Measurements from ENCODE around the gene ACY1. TPM values are rescaled to one million over a fixed set of nuclear protein-coding genes. Genes with fewer than 3 reads are reported as not detected.

Gene ACY1
- total RNA-seq, 4 donors from 2014 or later = 20.2 to 42.7 (median 33.6) TPM

DNA sequence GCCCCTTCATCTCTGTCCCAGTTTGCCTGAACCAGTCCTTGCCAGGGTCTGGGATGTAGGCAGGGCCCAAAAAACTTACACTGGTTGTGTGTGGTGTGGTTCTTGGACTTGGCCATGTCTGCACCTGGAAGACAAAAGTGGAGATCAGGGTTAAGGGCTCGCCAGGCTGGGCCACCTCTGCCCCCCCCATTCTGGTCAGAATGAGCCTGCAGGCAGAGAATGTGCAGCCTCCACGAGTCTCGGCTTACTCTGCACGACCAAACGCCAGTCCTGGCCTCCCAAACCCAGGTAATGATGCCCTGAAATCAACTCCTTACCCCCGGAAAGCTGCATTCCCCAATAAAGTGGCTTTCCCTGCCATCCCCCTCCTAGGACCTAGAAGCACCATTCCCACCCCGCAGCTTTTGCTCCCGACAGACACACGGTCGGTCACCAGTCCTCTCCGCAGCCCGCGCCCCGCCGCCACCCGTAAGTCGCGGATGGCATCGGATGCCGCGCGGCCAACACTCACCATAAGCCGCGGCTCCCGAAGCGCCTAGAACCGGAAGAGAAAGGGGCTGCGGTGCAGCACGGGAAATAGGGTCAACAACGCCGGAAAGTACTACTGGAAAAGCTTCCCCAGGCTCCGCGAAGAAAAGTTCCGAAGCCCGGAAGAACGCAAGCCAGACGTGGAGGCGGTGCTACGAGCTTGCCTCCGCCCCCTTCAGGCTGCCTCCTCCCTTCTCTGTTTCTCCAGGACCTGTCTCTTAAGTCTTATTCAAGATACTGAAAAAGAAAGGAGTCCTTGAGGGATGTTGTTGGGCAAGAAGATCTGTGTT is 12.2 kb downstream of the ACY1 start, which contains the start of gene RPL29:
Gene RPL29, minus strand, starts transcription at position 550 of the 818 bp plus-strand sequence. Its CDS starts 434 bp downstream, at position 116.
- intact Hi-C loops (cut with DNase I) = no loop called here
- WGBS, 2 donors = 1% methylated on average over 18 of the region's 40 CpGs

DNA sequence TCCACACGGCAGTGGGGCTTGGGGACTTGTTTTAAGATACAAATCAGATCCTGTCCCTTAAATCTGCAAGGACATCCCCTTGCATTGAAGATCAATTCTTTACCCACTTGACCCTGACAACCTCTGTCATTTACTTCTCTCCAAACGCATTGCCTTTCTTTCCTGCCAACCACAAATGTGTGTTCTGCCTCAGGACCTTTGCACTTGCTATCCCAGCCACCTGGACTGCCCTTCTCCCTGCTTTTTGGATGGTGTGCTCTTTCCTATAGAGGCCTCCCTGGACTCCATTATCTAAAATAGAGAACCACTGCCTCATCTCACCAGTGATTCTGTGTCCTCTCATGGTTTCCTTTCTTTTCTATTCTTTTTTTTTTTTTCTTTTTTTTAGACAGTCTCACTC is 13.8 kb downstream of the ACY1 start:
- WGBS, 2 donors = 54 to 65% methylated on average over 2 of the region's 2 CpGs
- Histone ChIP-seq H3K9me3 (no peaks in the 10 kb centered on the region), H3K4me3 (no peak overlapping the region), H3K27me3 (peaks cover 0 to 7% (median 0%) of the 10 kb centered on the region in 4 donors), H3K4me1 (peaks cover 9 to 54% (median 30%) of the 10 kb centered on the region in 3 donors), H3K36me3 (peaks cover 11 to 28% (median 24%) of the 10 kb centered on the region in 3 donors), H3K27ac (no peak overlapping the region)
- intact Hi-C loops (cut with DNase I) = no loop called here
- no peak for DNase-seq
- no peak for TF ChIP-seq POLR2A (IDR thresholded peaks at IDR 0.05)
- TF ChIP-seq, protein P1, sequence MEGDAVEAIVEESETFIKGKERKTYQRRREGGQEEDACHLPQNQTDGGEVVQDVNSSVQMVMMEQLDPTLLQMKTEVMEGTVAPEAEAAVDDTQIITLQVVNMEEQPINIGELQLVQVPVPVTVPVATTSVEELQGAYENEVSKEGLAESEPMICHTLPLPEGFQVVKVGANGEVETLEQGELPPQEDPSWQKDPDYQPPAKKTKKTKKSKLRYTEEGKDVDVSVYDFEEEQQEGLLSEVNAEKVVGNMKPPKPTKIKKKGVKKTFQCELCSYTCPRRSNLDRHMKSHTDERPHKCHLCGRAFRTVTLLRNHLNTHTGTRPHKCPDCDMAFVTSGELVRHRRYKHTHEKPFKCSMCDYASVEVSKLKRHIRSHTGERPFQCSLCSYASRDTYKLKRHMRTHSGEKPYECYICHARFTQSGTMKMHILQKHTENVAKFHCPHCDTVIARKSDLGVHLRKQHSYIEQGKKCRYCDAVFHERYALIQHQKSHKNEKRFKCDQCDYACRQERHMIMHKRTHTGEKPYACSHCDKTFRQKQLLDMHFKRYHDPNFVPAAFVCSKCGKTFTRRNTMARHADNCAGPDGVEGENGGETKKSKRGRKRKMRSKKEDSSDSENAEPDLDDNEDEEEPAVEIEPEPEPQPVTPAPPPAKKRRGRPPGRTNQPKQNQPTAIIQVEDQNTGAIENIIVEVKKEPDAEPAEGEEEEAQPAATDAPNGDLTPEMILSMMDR (IDR thresholded peaks at IDR 0.05) = no peak

More for the DNA sequence above, 12.2 kb downstream of the ACY1 start, which contains the start of gene RPL29:
- Histone ChIP-seq H3K36me3 (peaks cover 15 to 40% (median 24%) of the 10 kb centered on the region in 3 donors), H3K27me3 (peaks cover 0 to 7% (median 0%) of the 10 kb centered on the region in 4 donors), H3K9me3 (no peaks in the 10 kb centered on the region), H3K4me3 (peak within 1 kb of the TSS; percentile 70 to 90 (median 82)), H3K4me1 (peaks cover 9 to 59% (median 25%) of the 10 kb centered on the region in 3 donors), H3K27ac (peak within 1 kb of the TSS; percentile 86 to 92 (median 90))
- peak; percentile 61 for DNase-seq
- TF ChIP-seq, protein P1 (IDR thresholded peaks at IDR 0.05) = peak in 4 of 6 experiments; percentile 22 to 78 (median 42)
- TF ChIP-seq POLR2A (IDR thresholded peaks at IDR 0.05) = peak in 2 of 4 donors; percentile 26 to 72

DNA sequence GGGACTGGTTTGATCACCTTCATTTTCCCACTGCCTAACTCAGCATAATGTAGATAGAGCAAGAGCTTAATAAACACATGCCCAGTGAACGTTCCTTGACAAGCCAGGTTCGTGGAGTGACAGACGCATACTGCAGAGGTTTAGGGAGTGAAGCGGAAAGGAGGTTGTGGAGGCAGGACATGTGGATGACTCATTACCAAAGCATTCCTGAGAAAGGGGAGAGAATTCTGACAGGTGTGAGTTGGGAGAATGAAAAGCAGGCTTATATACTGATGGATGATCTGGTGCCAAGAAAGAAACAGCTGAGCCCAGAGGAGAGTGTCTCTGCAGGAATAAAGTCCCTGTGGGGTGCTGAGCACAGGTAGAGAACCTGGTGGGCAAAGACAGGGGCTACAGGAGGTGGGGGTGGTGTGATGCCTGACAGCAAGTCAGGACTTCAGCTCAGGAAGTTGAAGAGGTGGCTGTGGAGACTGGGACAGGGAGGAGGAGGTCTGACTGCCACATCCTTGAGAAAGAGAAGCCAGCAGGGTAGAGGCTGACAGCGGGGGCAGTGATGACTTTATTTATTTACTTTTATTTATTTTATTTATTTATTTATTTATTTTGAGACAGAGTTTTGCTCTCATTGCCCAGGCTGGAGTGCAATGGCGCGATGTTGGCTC is 14.7 kb downstream of the ACY1 start:
- intact Hi-C loops (cut with DNase I) = no loop called here
- Histone ChIP-seq H3K36me3 (peaks cover 7 to 19% (median 16%) of the 10 kb centered on the region in 3 donors), H3K27ac (peak overlapping the region in 1 of 4 donors; percentile 11), H3K27me3 (peaks cover 0 to 7% (median 0%) of the 10 kb centered on the region in 4 donors), H3K4me3 (no peak overlapping the region), H3K4me1 (peaks cover 9 to 45% (median 25%) of the 10 kb centered on the region in 3 donors), H3K9me3 (no peaks in the 10 kb centered on the region)
- DNase-seq = no peak
- TF ChIP-seq POLR2A (IDR thresholded peaks at IDR 0.05) = no peak
- TF ChIP-seq, protein P1 (IDR thresholded peaks at IDR 0.05) = no peak
- 43 to 46% methylated on average over 7 of the region's 7 CpGs for WGBS, 2 donors

DNA sequence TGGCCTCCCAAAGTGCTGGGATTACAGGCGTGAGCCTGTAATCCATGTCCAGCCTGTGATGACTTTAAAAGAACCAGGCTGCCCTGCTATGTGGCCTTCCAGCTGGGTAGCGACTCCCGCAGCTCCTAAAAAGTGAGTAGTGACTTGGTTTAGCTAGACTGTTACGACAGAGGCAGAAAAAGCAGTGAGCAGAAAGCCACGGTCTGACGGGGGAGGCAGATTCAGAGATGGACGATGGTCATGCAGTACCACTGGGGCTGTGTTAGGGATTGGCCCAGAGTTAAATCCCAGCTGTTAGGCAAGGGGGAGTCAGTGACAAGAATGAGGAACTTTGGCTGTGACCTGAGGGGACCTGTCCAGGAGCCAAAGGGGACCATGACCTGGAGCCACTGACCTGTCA is 15.4 kb downstream of the ACY1 start:
- intact Hi-C loops (cut with DNase I) = no loop called here
- peaks cover 0 to 7% (median 0%) of the 10 kb centered on the region in 4 donors for H3K27me3 ChIP-seq
- no peak overlapping the region for H3K4me3 ChIP-seq
- DNase-seq = no peak
- TF ChIP-seq, protein P1 (IDR thresholded peaks at IDR 0.05) = no peak
- no peak for TF ChIP-seq POLR2A (IDR thresholded peaks at IDR 0.05)
- no peak overlapping the region for H3K27ac ChIP-seq
- H3K36me3 ChIP-seq = peaks cover 7 to 12% (median 10%) of the 10 kb centered on the region in 3 donors
- H3K9me3 ChIP-seq = no peaks in the 10 kb centered on the region
- 67 to 70% methylated on average over 3 to 5 of the region's 7 CpGs for WGBS, 2 donors
- H3K4me1 ChIP-seq = peaks cover 9 to 39% (median 18%) of the 10 kb centered on the region in 3 donors

Data from esophagus squamous epithelium (tissue), 5 donors.